Smooth muscle cell (in vitro differentiated cells): ENCODE data around the gene PSMD14. TPM values are rescaled to one million over a fixed set of nuclear protein-coding genes. Genes with fewer than 3 reads are reported as not detected.

Experiments used
- DNase-seq: peaks from one replicate; lab custom pipeline; 2025; ENCODE audit not compliant: unreplicated experiment; lab: John Stamatoyannopoulos, UW
- H2AFZ ChIP-seq: fragments of 200-600 bp; sonication (generic); 2 replicates; pipeline ENCODE4 v1.6.0; 2016; ENCODE audit warnings: antibody characterized with exemption, low read depth, mild to moderate bottlenecking
- H3F3A ChIP-seq: fragments of 200-600 bp; sonication (generic); 2 replicates; pipeline ENCODE4 v1.6.0; 2017; ENCODE audit warnings: antibody characterized with exemption, low read depth
- H3K27ac ChIP-seq: fragments of 200-600 bp; sonication (generic); 2 replicates; pipeline ENCODE4 v1.5.1; 2016; ENCODE audit warnings: low read depth, mild to moderate bottlenecking
- H3K27me3 ChIP-seq: fragments of 200-600 bp; sonication (generic); 2 replicates; pipeline ENCODE4 v1.6.1; 2016; ENCODE audit warnings: low read depth, mild to moderate bottlenecking
- H3K36me3 ChIP-seq: fragments of 200-600 bp; sonication (generic); 2 replicates; pipeline ENCODE4 v1.5.1; 2016; ENCODE audit warnings: low read depth
- H3K4me1 ChIP-seq: fragments of 200-600 bp; sonication (generic); 2 replicates; pipeline ENCODE4 v1.5.1; 2016; ENCODE audit warnings: low read depth
- H3K4me2 ChIP-seq: fragments of 200-600 bp; sonication (generic); 2 replicates; pipeline ENCODE4 v1.6.0; 2016; ENCODE audit warnings: mild to moderate bottlenecking
- H3K4me3 ChIP-seq: fragments of 200-600 bp; sonication (generic); 2 replicates; pipeline ENCODE4 v1.5.1; 2016; ENCODE audit warnings: mild to moderate bottlenecking
- H3K79me2 ChIP-seq: fragments of 200-600 bp; sonication (generic); 2 replicates; pipeline ENCODE4 v1.6.0; 2016; ENCODE audit warnings: low read depth, mild to moderate bottlenecking
- H3K9ac ChIP-seq: fragments of 200-600 bp; sonication (generic); 2 replicates; pipeline ENCODE4 v1.6.0; 2016; ENCODE audit warnings: low read depth
- H3K9me3 ChIP-seq: fragments of 200-600 bp; sonication (generic); replicated peaks from 2 replicates; pipeline ENCODE4 v1.5.1; 2016; ENCODE audit warnings: low read depth
- H4K20me1 ChIP-seq: fragments of 200-600 bp; sonication (generic); 2 replicates; pipeline ENCODE4 v1.6.0; 2016; ENCODE audit warnings: low read depth
- WGBS: methylation state at CpG from one replicate; pipeline ENCODE4 v1.1.7; 2016; ENCODE audit warnings: low lambda C conversion rate; 5-methylcytosine and 5-hydroxymethylcytosine counted together
- polyA plus RNA-seq: library from polyadenylated mRNA; unstranded; fragments of >200 nt; fragmentation: Nextera tagmentation; extraction: Ambion mirVana; gene quantifications from 2 replicates; pipeline ENCODE4 v1.2.1, GENCODE V29; 2016
- total RNA-seq: library from RNA; depleted of rRNA; stranded (reverse); fragments of >200 nt; gene quantifications from 2 replicates; pipeline ENCODE4 v1.2.3, GENCODE V29; 2014
- TF ChIP-seq, protein P1 (sequence below): fragments of 200-600 bp; sonication (generic); IDR thresholded peaks from 2 replicates; pipeline ENCODE4 v1.5.1; 2017; ENCODE audit warnings: borderline replicate concordance, mild to moderate bottlenecking, antibody characterized with exemption; ENCODE audit not compliant: insufficient read depth, poor library complexity, severe bottlenecking

Gene PSMD14
- total and polyA plus RNA-seq, 2 experiments from 2014 or later, result 69.4 to 123 TPM

DNA sequence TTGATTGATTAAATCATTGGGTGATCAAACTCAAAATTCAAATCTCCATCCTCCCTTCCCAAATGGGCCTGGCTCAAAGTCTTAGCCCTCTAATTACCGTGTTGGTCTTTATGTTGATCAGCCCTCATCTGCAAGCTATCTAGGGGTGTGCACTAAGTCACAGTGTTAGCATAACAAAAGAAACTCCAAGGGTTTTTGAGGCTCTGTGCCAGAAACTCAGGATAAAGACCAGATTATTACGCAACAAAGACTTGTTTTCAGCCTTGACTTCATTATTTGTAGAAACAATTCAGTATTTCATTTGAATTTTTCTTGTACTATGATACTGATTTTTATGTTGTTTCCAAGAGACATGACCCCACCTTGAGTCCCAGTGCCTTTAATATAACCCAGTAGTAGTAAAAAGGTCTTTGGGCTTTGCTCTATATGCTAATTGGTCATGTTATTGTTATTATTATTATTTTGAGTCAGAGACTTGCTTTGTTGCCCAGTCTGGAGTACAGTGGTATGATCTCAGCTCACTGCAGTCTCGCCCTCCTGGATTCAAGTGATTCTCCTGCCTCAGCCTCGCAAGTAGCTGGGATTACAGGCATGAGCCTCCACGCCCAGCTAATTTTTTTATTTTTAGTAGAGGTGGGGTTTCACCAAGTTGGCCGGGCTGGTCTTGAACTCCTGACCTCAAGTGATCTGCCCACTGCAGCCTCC, 13.9 kb downstream of the PSMD14 start:
- H3K36me3 ChIP-seq, result peaks cover 20% of the 10 kb centered on the region
- H3K27ac ChIP-seq, result no peak overlapping the region
- H3K4me1 ChIP-seq, result no peaks in the 10 kb centered on the region
- no peaks in the 10 kb centered on the region for H3K9me3 ChIP-seq
- no peak overlapping the region for H3K4me3 ChIP-seq
- H3K4me2 ChIP-seq, result no peak overlapping the region
- no peak overlapping the region for H3K9ac ChIP-seq
- peaks cover 87% of the 10 kb centered on the region for H4K20me1 ChIP-seq
- TF ChIP-seq, protein P1, sequence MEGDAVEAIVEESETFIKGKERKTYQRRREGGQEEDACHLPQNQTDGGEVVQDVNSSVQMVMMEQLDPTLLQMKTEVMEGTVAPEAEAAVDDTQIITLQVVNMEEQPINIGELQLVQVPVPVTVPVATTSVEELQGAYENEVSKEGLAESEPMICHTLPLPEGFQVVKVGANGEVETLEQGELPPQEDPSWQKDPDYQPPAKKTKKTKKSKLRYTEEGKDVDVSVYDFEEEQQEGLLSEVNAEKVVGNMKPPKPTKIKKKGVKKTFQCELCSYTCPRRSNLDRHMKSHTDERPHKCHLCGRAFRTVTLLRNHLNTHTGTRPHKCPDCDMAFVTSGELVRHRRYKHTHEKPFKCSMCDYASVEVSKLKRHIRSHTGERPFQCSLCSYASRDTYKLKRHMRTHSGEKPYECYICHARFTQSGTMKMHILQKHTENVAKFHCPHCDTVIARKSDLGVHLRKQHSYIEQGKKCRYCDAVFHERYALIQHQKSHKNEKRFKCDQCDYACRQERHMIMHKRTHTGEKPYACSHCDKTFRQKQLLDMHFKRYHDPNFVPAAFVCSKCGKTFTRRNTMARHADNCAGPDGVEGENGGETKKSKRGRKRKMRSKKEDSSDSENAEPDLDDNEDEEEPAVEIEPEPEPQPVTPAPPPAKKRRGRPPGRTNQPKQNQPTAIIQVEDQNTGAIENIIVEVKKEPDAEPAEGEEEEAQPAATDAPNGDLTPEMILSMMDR, result no peak
- H3F3A ChIP-seq, result no peaks in the 10 kb centered on the region
- H3K27me3 ChIP-seq, result no peaks in the 10 kb centered on the region
- peaks cover 90% of the 10 kb centered on the region for H3K79me2 ChIP-seq
- no peak overlapping the region for H2AFZ ChIP-seq
- WGBS, result 93% methylated on average over 6 of the region's 6 CpGs
- no peak for DNase-seq

DNA sequence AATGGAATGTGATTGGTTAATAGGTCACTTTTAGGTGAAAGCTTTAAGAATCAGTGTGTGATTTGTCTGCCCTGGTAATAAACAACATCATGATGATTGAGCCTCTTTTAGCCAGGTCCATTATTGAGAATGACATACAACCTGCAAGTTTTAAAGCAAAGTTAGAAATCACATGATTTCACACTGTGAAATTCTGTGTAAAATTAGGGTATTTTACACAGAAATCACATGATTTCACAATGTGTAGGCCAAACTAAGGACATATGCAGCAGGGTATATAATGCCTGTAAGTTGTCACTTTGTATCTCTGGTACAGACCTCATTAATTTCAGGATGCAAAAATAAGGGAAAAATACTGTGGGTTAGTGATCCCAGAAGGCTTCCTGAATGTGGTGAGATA, 16.7 kb downstream of the PSMD14 start:
- TF ChIP-seq, protein P1, result no peak
- H3K4me1 ChIP-seq, result no peaks in the 10 kb centered on the region
- peaks cover 14% of the 10 kb centered on the region for H3K36me3 ChIP-seq
- no peak overlapping the region for H2AFZ ChIP-seq
- no peak overlapping the region for H3K4me3 ChIP-seq
- H3K27ac ChIP-seq, result no peak overlapping the region
- no peak overlapping the region for H3K4me2 ChIP-seq
- no peaks in the 10 kb centered on the region for H3F3A ChIP-seq
- no peaks in the 10 kb centered on the region for H3K27me3 ChIP-seq
- H4K20me1 ChIP-seq, result peaks cover 88% of the 10 kb centered on the region
- no peak for DNase-seq
- H3K79me2 ChIP-seq, result peaks cover 86% of the 10 kb centered on the region
- H3K9me3 ChIP-seq, result no peaks in the 10 kb centered on the region
- no peak overlapping the region for H3K9ac ChIP-seq

DNA sequence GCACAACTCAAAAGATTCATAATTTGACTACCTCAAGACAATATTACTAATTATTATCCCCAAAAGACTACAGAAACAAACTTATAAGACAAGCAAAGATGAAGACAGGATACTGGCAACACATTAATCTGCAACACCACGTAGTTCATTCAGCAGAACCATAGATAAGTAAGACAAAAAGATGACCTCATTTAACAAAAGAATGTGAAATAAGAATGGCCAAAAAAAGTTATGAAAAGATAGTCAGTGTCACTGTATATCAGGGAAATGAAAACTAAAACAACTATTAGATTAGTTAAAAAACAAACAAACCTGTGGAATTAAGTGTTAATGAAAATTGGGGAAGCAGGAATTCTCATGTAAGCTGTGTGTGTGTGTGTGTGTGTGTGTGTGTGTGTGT, 19.4 kb downstream of the PSMD14 start:
- 88% methylated on average over 1 of the region's 1 CpG for WGBS
- Histone ChIP-seq H3K4me3 (no peak overlapping the region), H3K36me3 (peaks cover 9% of the 10 kb centered on the region), H3K27ac (no peak overlapping the region), H3K27me3 (no peaks in the 10 kb centered on the region), H3K4me2 (no peak overlapping the region), H3K4me1 (no peaks in the 10 kb centered on the region), H3K79me2 (peaks cover 68% of the 10 kb centered on the region), H4K20me1 (peaks cover 89% of the 10 kb centered on the region), H3F3A (no peaks in the 10 kb centered on the region), H3K9ac (no peak overlapping the region), H2AFZ (no peak overlapping the region), H3K9me3 (no peaks in the 10 kb centered on the region)
- TF ChIP-seq, protein P1, result no peak
- DNase-seq, result no peak

DNA sequence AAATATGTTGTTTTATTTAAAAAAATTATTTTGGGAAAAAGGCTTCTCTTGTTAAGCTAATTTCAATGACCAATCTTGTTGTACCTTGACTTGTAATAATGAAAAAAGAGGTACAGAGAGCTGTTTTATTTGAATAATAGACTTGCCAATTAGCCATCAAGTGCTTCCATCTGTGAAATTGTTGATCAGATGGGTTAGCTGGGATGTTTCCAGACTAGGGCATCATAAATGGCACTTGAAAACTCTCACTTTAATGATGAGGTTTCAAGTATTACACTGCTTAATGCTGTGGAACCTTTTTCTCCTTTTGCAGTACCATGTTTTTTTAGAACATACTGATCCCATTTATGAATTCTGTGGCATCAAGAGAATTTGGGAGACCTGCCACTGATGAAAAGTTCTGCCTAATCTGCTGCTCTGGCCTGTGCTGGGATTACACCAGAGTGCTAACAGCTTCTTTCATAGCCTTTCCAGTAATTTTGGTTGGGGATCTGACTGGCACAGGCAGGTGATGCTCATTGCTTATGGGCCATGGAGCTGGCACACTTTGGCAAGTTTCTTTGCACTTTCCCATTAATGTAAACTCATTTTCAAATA, 24.2 kb downstream of the PSMD14 start:
- Histone ChIP-seq H3F3A (no peaks in the 10 kb centered on the region), H3K4me1 (no peaks in the 10 kb centered on the region), H3K9ac (no peak overlapping the region), H3K79me2 (peaks cover 63% of the 10 kb centered on the region), H3K4me3 (no peak overlapping the region), H3K36me3 (peaks cover 3% of the 10 kb centered on the region), H2AFZ (no peak overlapping the region), H3K27ac (no peak overlapping the region), H3K27me3 (no peaks in the 10 kb centered on the region), H4K20me1 (peaks cover 90% of the 10 kb centered on the region), H3K9me3 (no peaks in the 10 kb centered on the region), H3K4me2 (no peak overlapping the region)
- no peak for DNase-seq
- TF ChIP-seq, protein P1, result no peak
